Smooth muscle cell (in vitro differentiated cells): Measurements from ENCODE around the gene KMO. TPM values are rescaled to one million over a fixed set of nuclear protein-coding genes. Genes with fewer than 3 reads are reported as not detected.

Source experiments
- DNase-seq: peaks from one replicate; lab custom pipeline; 2025; ENCODE audit not compliant: unreplicated experiment; lab: John Stamatoyannopoulos, UW
- H2AFZ ChIP-seq: fragments of 200-600 bp; sonication (generic); 2 replicates; pipeline ENCODE4 v1.6.0; 2016; ENCODE audit warnings: antibody characterized with exemption, low read depth, mild to moderate bottlenecking
- H3F3A ChIP-seq: fragments of 200-600 bp; sonication (generic); 2 replicates; pipeline ENCODE4 v1.6.0; 2017; ENCODE audit warnings: antibody characterized with exemption, low read depth
- H3K27ac ChIP-seq: fragments of 200-600 bp; sonication (generic); 2 replicates; pipeline ENCODE4 v1.5.1; 2016; ENCODE audit warnings: low read depth, mild to moderate bottlenecking
- H3K27me3 ChIP-seq: fragments of 200-600 bp; sonication (generic); 2 replicates; pipeline ENCODE4 v1.6.1; 2016; ENCODE audit warnings: low read depth, mild to moderate bottlenecking
- H3K36me3 ChIP-seq: fragments of 200-600 bp; sonication (generic); 2 replicates; pipeline ENCODE4 v1.5.1; 2016; ENCODE audit warnings: low read depth
- H3K4me1 ChIP-seq: fragments of 200-600 bp; sonication (generic); 2 replicates; pipeline ENCODE4 v1.5.1; 2016; ENCODE audit warnings: low read depth
- H3K4me2 ChIP-seq: fragments of 200-600 bp; sonication (generic); 2 replicates; pipeline ENCODE4 v1.6.0; 2016; ENCODE audit warnings: mild to moderate bottlenecking
- H3K4me3 ChIP-seq: fragments of 200-600 bp; sonication (generic); 2 replicates; pipeline ENCODE4 v1.5.1; 2016; ENCODE audit warnings: mild to moderate bottlenecking
- H3K79me2 ChIP-seq: fragments of 200-600 bp; sonication (generic); 2 replicates; pipeline ENCODE4 v1.6.0; 2016; ENCODE audit warnings: low read depth, mild to moderate bottlenecking
- H3K9ac ChIP-seq: fragments of 200-600 bp; sonication (generic); 2 replicates; pipeline ENCODE4 v1.6.0; 2016; ENCODE audit warnings: low read depth
- H3K9me3 ChIP-seq: fragments of 200-600 bp; sonication (generic); replicated peaks from 2 replicates; pipeline ENCODE4 v1.5.1; 2016; ENCODE audit warnings: low read depth
- H4K20me1 ChIP-seq: fragments of 200-600 bp; sonication (generic); 2 replicates; pipeline ENCODE4 v1.6.0; 2016; ENCODE audit warnings: low read depth
- CTCF ChIP-seq: fragments of 200-600 bp; sonication (generic); IDR thresholded peaks from 2 replicates; pipeline ENCODE4 v1.5.1; 2017; ENCODE audit warnings: borderline replicate concordance, mild to moderate bottlenecking, antibody characterized with exemption; ENCODE audit not compliant: insufficient read depth, poor library complexity, severe bottlenecking
- WGBS: methylation state at CpG from one replicate; pipeline ENCODE4 v1.1.7; 2016; ENCODE audit warnings: low lambda C conversion rate; 5-methylcytosine and 5-hydroxymethylcytosine counted together
- polyA plus RNA-seq: library from polyadenylated mRNA; unstranded; fragments of >200 nt; fragmentation: Nextera tagmentation; extraction: Ambion mirVana; gene quantifications from 2 replicates; pipeline ENCODE4 v1.2.1, GENCODE V29; 2016
- total RNA-seq: library from RNA; depleted of rRNA; stranded (reverse); fragments of >200 nt; gene quantifications from 2 replicates; pipeline ENCODE4 v1.2.3, GENCODE V29; 2014

KMO gene
- total and polyA plus RNA-seq, 2 experiments from 2014 or later: 0.09 TPM

- H3K9ac ChIP-seq: no peak overlapping the region
- no peak overlapping the region for H3K4me2 ChIP-seq
- H3K36me3 ChIP-seq: no peaks in the 10 kb centered on the region
- H3K4me3 ChIP-seq: no peak overlapping the region
- TF ChIP-seq CTCF: no peak
- H3K27me3 ChIP-seq: no peaks in the 10 kb centered on the region
- H3K4me1 ChIP-seq: no peaks in the 10 kb centered on the region
- H3K27ac ChIP-seq: no peak overlapping the region
- H3F3A ChIP-seq: no peaks in the 10 kb centered on the region
- 92% methylated on average over 5 of the region's 5 CpGs for WGBS
- H3K79me2 ChIP-seq: no peaks in the 10 kb centered on the region
- no peak for DNase-seq
- no peak overlapping the region for H2AFZ ChIP-seq
- H4K20me1 ChIP-seq: no peaks in the 10 kb centered on the region
- H3K9me3 ChIP-seq: no peaks in the 10 kb centered on the region
Observed at GRCh38 chr1:241557031-241557430, 24.9 kb downstream of the KMO start.

GRCh38 chr1:241557551-241558193, 25.5 kb downstream of the KMO start:
- Histone ChIP-seq H3K79me2 (no peaks in the 10 kb centered on the region), H3K9me3 (no peaks in the 10 kb centered on the region), H3K4me1 (no peaks in the 10 kb centered on the region), H2AFZ (no peak overlapping the region), H3K36me3 (no peaks in the 10 kb centered on the region), H3K27ac (no peak overlapping the region), H3F3A (no peaks in the 10 kb centered on the region), H3K27me3 (no peaks in the 10 kb centered on the region), H4K20me1 (no peaks in the 10 kb centered on the region), H3K4me3 (no peak overlapping the region), H3K4me2 (peak overlapping the region; percentile 55), H3K9ac (no peak overlapping the region)
- TF ChIP-seq CTCF: no peak
- WGBS: 87% methylated on average over 5 of the region's 5 CpGs
- DNase-seq: no peak

- DNase-seq: no peak
- H3K4me2 ChIP-seq: no peak overlapping the region
- no peak overlapping the region for H2AFZ ChIP-seq
- H3K79me2 ChIP-seq: no peaks in the 10 kb centered on the region
- no peaks in the 10 kb centered on the region for H3K36me3 ChIP-seq
- 71% methylated on average over 4 of the region's 4 CpGs for WGBS
- H3K4me3 ChIP-seq: no peak overlapping the region
- no peak overlapping the region for H3K27ac ChIP-seq
- H3K9me3 ChIP-seq: no peaks in the 10 kb centered on the region
- no peaks in the 10 kb centered on the region for H3K4me1 ChIP-seq
- TF ChIP-seq CTCF: no peak
- no peaks in the 10 kb centered on the region for H3K27me3 ChIP-seq
- no peaks in the 10 kb centered on the region for H3F3A ChIP-seq
- H3K9ac ChIP-seq: no peak overlapping the region
- no peaks in the 10 kb centered on the region for H4K20me1 ChIP-seq
Observed at GRCh38 chr1:241560146-241560848, 28.1 kb downstream of the KMO start.

- WGBS: 72% methylated on average over 3 of the region's 3 CpGs
- Histone ChIP-seq H3K9ac (no peak overlapping the region), H3K27ac (no peak overlapping the region), H3K4me1 (no peaks in the 10 kb centered on the region), H3F3A (no peaks in the 10 kb centered on the region), H4K20me1 (no peaks in the 10 kb centered on the region), H3K36me3 (no peaks in the 10 kb centered on the region), H3K4me2 (no peak overlapping the region), H3K79me2 (no peaks in the 10 kb centered on the region), H3K4me3 (no peak overlapping the region), H3K27me3 (no peaks in the 10 kb centered on the region), H3K9me3 (no peaks in the 10 kb centered on the region), H2AFZ (no peak overlapping the region)
- no peak for DNase-seq
- TF ChIP-seq CTCF: no peak
Observed at GRCh38 chr1:241560849-241561187, 28.6 kb downstream of the KMO start.
